ENCODE measurements around the gene ERFE. TPM values are rescaled to one million over a fixed set of nuclear protein-coding genes. Genes with fewer than 3 reads are reported as not detected.
"Not testable (repeated sequence)": the region's sequence is repeated elsewhere in the genome, so short reads cannot be mapped to it uniquely, and the experiment has no call there.

Gene ERFE, protein sequence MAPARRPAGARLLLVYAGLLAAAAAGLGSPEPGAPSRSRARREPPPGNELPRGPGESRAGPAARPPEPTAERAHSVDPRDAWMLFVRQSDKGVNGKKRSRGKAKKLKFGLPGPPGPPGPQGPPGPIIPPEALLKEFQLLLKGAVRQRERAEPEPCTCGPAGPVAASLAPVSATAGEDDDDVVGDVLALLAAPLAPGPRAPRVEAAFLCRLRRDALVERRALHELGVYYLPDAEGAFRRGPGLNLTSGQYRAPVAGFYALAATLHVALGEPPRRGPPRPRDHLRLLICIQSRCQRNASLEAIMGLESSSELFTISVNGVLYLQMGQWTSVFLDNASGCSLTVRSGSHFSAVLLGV
- total RNA-seq (1 to 10 TPM in 1 of 5 donors, under 1 TPM in 1, not detected in 3; 0.89 to 1.1 TPM), polyA plus RNA-seq (under 1 TPM in 2 of 3 donors, not detected in 1; 0.13 to 0.75 TPM)
- long read RNA-seq, donor 1, result 0 reads
- long read RNA-seq, donor 2, result 0 reads
- long read RNA-seq, donor 3, result 0 reads
- long read RNA-seq, donor 4, result 0 reads
- long read RNA-seq, donor 5, result 0 reads
- long read RNA-seq, donor 6, result 0 reads
- long read RNA-seq, donor 7, result 0 reads
- long read RNA-seq, donor 8, result 0 reads
- long read RNA-seq, donor 9, result 0 reads
- long read RNA-seq, donor 10, result 0 reads

DNA sequence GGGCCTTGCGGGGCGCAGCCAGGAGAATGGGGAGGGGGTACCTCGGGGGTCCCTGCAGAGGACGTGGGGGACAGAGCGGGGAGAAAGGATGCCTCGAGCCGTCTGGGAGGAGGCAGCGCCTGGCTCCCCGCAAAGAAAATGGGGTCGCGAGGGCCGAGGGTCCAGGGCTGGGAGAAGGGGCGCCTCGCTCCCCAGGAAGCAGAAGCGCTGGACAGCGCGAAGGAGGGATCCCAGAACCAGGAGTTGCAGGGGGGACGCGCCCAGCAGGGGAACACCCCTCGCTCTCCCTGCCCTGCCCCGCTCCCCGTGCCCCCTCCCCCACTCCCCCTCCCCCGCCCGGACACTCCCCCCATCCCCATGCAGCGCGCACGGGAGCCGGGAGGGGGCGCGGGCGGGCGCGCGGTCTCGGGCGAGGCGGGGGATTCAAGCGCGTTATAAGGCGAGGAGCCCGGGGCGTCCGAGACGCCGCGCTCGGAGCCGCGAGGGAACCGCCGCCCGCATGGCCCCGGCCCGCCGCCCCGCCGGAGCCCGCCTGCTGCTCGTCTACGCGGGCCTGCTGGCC, at the start of gene ERFE:
Gene ERFE (plus strand): TSS at position 462 of the 562 bp plus-strand sequence. CDS start 38 bp downstream, at position 500.
- peak in 1 of 2 donors; percentile 83 for DNase-seq
- TF ChIP-seq, protein P1, sequence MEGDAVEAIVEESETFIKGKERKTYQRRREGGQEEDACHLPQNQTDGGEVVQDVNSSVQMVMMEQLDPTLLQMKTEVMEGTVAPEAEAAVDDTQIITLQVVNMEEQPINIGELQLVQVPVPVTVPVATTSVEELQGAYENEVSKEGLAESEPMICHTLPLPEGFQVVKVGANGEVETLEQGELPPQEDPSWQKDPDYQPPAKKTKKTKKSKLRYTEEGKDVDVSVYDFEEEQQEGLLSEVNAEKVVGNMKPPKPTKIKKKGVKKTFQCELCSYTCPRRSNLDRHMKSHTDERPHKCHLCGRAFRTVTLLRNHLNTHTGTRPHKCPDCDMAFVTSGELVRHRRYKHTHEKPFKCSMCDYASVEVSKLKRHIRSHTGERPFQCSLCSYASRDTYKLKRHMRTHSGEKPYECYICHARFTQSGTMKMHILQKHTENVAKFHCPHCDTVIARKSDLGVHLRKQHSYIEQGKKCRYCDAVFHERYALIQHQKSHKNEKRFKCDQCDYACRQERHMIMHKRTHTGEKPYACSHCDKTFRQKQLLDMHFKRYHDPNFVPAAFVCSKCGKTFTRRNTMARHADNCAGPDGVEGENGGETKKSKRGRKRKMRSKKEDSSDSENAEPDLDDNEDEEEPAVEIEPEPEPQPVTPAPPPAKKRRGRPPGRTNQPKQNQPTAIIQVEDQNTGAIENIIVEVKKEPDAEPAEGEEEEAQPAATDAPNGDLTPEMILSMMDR (IDR thresholded peaks at IDR 0.05), result peak in 3 of 7 experiments; percentile 38 to 47 (median 43)
- TF ChIP-seq POLR2A (IDR thresholded peaks at IDR 0.05), result no peak
- Histone ChIP-seq H3K9me3 (no peaks in the 10 kb centered on the region), H3K27me3 (peaks cover 5 to 63% (median 36%) of the 10 kb centered on the region in 3 donors), H3K36me3 (no peaks in the 10 kb centered on the region), H3K4me3 (peak within 1 kb of the TSS; percentile 35 to 46 (median 39)), H3K4me1 (peaks cover 20 to 34% (median 29%) of the 10 kb centered on the region in 4 donors), H3K27ac (no peak within 1 kb of the TSS)
- intact Hi-C loops (cut with DNase I; ENCODE audit: low total_unique reads), result no loop called here
- 11 to 25% (median 16%) methylated on average over 6 to 50 of the region's 61 CpGs for WGBS, 5 donors

DNA sequence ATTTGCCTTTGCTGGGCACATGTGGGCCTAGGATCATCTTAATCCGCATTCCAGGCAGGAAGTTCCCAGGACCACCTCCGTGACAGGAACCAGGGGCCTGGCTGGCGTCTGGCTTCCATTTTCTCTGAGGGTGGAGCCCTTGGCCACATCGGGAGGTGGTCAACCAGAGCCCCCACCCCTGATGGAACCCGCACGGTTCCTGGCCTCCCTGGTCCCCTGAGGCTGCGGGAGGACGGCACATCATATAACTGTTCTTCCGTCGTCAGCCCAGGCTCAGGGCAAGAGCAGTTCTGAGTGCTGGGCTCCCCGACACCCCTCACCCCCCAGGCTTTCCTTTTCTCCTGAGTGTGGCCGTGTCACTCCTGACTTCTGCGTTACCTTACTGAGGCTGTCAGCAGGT, 45.2 kb upstream of the ERFE start:
- DNase-seq, result no peak
- H3K4me3 ChIP-seq, result no peak overlapping the region
- intact Hi-C loops (cut with DNase I; ENCODE audit: low total_unique reads), result no loop called here
- 91 to 96% (median 94%) methylated on average over 11 to 13 of the region's 13 CpGs for WGBS, 5 donors
- TF ChIP-seq, protein P1 (IDR thresholded peaks at IDR 0.05), result no peak
- TF ChIP-seq POLR2A (IDR thresholded peaks at IDR 0.05) (no peak), EP300 (IDR thresholded peaks at IDR 0.05) (no peak), POLR2AphosphoS5 (IDR thresholded peaks at IDR 0.05) (no peak)
- no peaks in the 10 kb centered on the region for H3K36me3 ChIP-seq
- H3K27ac ChIP-seq, result no peak overlapping the region
- H3K4me1 ChIP-seq, result peaks cover 0 to 6% (median 0%) of the 10 kb centered on the region in 4 donors
- peaks cover 0 to 9% (median 0%) of the 10 kb centered on the region in 4 donors for H3K9me3 ChIP-seq
- H3K27me3 ChIP-seq, result peaks cover 0 to 27% (median 4%) of the 10 kb centered on the region in 3 donors

DNA sequence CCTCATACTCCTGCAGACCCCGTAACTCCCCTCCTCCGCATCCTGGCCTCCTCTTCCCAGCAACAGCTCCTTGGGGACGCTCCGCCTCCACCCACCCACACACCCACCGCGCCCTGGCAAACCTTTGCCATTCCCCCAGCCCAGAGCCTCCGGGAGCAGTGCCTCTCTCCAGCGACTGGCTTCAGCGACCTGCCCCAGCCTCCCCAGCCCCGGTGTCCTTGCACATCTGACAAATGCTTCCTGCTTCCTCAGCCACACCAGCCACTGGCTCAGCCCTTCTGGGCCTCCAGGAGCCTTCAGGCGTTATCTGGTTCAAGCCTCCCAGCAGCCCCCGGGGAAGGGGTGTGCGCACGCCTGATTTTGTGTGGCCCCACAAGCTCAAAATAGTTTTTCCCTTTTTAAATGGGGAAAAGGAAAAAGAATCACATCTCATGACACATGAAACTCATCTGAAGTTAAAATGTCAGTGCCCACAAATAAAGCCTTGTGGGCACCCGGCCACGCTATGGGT, 44.4 kb upstream of the ERFE start:
- H3K4me1 ChIP-seq, result no peaks in the 10 kb centered on the region
- intact Hi-C loops (cut with DNase I; ENCODE audit: low total_unique reads), result no loop called here
- TF ChIP-seq EP300 (IDR thresholded peaks at IDR 0.05), result no peak
- no peak overlapping the region for H3K4me3 ChIP-seq
- H3K27ac ChIP-seq, result no peak overlapping the region
- H3K36me3 ChIP-seq, result no peaks in the 10 kb centered on the region
- H3K27me3 ChIP-seq, result peaks cover 0 to 27% (median 4%) of the 10 kb centered on the region in 3 donors
- peaks cover 0 to 9% (median 0%) of the 10 kb centered on the region in 4 donors for H3K9me3 ChIP-seq
- DNase-seq, result no peak
- WGBS, 5 donors, result 79 to 88% (median 85%) methylated on average over 16 of the region's 16 CpGs

DNA sequence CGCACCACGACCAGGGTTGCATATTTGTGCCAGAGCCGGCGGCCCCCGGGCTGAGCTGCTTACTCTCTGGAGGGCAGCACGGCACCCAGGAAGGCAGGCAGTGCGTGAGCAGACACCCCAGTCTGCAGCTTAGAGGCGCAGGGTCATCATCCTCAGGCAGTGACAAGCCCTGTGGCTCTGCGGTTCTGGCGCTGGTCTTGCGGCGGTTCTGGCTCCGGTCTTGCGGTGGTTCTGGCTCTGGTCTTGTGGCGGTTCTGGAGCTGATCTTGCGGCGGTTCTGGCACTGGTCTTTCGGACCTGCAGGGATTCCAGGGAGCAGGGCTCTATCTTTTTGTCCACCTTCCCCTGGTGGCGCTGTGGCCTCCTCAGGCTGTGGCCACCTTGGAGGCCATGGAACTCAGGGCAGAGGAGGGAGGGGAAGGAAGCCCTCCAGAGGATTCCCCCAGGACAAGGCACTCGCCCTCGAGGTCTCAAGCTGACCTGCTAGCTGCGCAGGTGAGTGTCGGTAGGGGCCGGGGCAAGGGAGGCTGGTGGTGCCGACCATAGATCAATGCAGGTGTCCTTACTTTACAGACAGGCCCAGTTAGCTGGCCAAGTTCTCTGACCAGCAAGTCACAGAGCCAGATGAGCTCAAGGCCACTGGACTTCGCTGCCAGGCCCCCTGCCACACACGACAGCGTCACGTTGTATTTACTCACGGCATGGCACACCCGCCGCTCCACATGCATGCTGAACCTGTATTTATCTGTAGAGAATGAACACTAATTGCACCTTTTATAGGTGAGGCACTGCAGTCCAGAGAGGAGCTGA, 43.7 kb upstream of the ERFE start:
- TF ChIP-seq POLR2A (IDR thresholded peaks at IDR 0.05) (no peak), POLR2AphosphoS5 (IDR thresholded peaks at IDR 0.05) (no peak), EP300 (IDR thresholded peaks at IDR 0.05) (no peak)
- TF ChIP-seq, protein P1 (IDR thresholded peaks at IDR 0.05), result no peak
- no peak for DNase-seq
- WGBS, 5 donors, result 83 to 90% (median 89%) methylated on average over 26 to 32 of the region's 32 CpGs
- H3K4me1 ChIP-seq, result peaks cover 0 to 4% (median under 1%) of the 10 kb centered on the region in 4 donors
- intact Hi-C loops (cut with DNase I; ENCODE audit: low total_unique reads), result no loop called here
- H3K27ac ChIP-seq, result no peak overlapping the region
- H3K36me3 ChIP-seq, result no peaks in the 10 kb centered on the region
- no peak overlapping the region for H3K4me3 ChIP-seq
- H3K27me3 ChIP-seq, result peaks cover 0 to 30% (median 4%) of the 10 kb centered on the region in 3 donors
- peaks cover 0 to 9% (median 0%) of the 10 kb centered on the region in 4 donors for H3K9me3 ChIP-seq

DNA sequence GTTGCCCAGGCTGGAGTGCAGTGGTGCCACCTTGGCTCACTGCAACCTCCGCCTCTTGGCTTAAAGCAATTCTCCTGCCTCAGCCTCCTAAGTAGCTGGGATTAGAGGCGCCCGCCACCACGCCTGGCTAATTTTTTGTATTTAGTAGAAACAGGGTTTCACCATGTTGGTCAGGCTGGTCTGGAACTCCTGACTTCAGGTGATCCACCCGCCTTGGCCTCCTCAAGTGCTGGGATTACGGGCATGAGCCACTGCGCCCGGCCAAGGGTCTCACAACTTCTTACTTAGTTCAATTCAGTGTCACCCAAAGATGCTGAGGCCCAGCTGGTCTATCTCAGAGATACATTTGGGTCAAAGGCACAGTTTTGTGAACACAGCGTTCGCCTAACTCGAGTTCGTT, 43.1 kb upstream of the ERFE start:
- intact Hi-C loops (cut with DNase I; ENCODE audit: low total_unique reads), result not testable (repeated sequence)
- 87 to 93% (median 92%) methylated on average over 11 to 12 of the region's 12 CpGs for WGBS, 5 donors

More for the DNA sequence above, 43.1 kb upstream of the ERFE start:
- not testable (repeated sequence) for H3K27ac ChIP-seq, H3K9me3 ChIP-seq, H3K4me3 ChIP-seq, H3K36me3 ChIP-seq, DNase-seq
- Histone ChIP-seq H3K27me3 (peaks cover 0 to 37% (median 4%) of the 10 kb centered on the region in 3 donors), H3K4me1 (peaks cover 0 to 11% (median 3%) of the 10 kb centered on the region in 4 donors)

Measured in stomach (tissue), 19 donors.